Fibroblast of villous mesenchyme (primary cell): ENCODE data around the gene ARL6IP4. TPM values are rescaled to one million over a fixed set of nuclear protein-coding genes. Genes with fewer than 3 reads are reported as not detected.

Experiments
- DNase-seq: peaks from one replicate; pipeline ENCODE4 v3.0.0-alpha.2; 2010; ENCODE audit warnings: low read depth
- H3K4me3 ChIP-seq: 2 replicates; pipeline ENCODE4 v1.5.1; 2011; ENCODE audit warnings: low read depth, mild to moderate bottlenecking, low read length
- CTCF ChIP-seq: IDR thresholded peaks from 2 replicates; pipeline ENCODE4 v1.5.1; 2012; ENCODE audit warnings: low read depth, mild to moderate bottlenecking, low read length; ENCODE audit not compliant: insufficient read depth
- total RNA-seq: library from RNA; depleted of rRNA; stranded (reverse); fragments of >200 nt; gene quantifications from 2 replicates; pipeline ENCODE4 v1.2.3, GENCODE V29; 2012

ARL6IP4 gene
- total RNA-seq, 1 donor = 117 TPM

- TF ChIP-seq CTCF = no peak
- no peak overlapping the region for H3K4me3 ChIP-seq
- no peak for DNase-seq
Observed at GRCh38 chr12:122991623-122992275, 11.3 kb downstream of the ARL6IP4 start.

GRCh38 chr12:122992386-122992785, 11.9 kb downstream of the ARL6IP4 start:
- H3K4me3 ChIP-seq = no peak overlapping the region
- no peak for DNase-seq
- TF ChIP-seq CTCF = no peak

GRCh38 chr12:122994140-122994675, 13.7 kb downstream of the ARL6IP4 start:
- TF ChIP-seq CTCF = no peak
- H3K4me3 ChIP-seq = no peak overlapping the region
- DNase-seq = no peak

- TF ChIP-seq CTCF = no peak
- no peak overlapping the region for H3K4me3 ChIP-seq
- no peak for DNase-seq
Observed at GRCh38 chr12:122994781-122995502, 14.5 kb downstream of the ARL6IP4 start.

- DNase-seq = no peak
- no peak for TF ChIP-seq CTCF
- no peak overlapping the region for H3K4me3 ChIP-seq
Observed at GRCh38 chr12:122995503-122996187, 15.2 kb downstream of the ARL6IP4 start.

GRCh38 chr12:122996188-122996601, 15.7 kb downstream of the ARL6IP4 start:
- no peak overlapping the region for H3K4me3 ChIP-seq
- DNase-seq = no peak

More at GRCh38 chr12:122996188-122996601, 15.7 kb downstream of the ARL6IP4 start:
- no peak for TF ChIP-seq CTCF
